Measurements from ENCODE around the gene ZRANB1.

- TF ChIP-seq, protein P1, sequence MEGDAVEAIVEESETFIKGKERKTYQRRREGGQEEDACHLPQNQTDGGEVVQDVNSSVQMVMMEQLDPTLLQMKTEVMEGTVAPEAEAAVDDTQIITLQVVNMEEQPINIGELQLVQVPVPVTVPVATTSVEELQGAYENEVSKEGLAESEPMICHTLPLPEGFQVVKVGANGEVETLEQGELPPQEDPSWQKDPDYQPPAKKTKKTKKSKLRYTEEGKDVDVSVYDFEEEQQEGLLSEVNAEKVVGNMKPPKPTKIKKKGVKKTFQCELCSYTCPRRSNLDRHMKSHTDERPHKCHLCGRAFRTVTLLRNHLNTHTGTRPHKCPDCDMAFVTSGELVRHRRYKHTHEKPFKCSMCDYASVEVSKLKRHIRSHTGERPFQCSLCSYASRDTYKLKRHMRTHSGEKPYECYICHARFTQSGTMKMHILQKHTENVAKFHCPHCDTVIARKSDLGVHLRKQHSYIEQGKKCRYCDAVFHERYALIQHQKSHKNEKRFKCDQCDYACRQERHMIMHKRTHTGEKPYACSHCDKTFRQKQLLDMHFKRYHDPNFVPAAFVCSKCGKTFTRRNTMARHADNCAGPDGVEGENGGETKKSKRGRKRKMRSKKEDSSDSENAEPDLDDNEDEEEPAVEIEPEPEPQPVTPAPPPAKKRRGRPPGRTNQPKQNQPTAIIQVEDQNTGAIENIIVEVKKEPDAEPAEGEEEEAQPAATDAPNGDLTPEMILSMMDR (IDR thresholded peaks at IDR 0.05) = no peak
- no peak for TF ChIP-seq POLR2A (IDR thresholded peaks at IDR 0.05)
Measured at GRCh38 chr10:124942317-124943169, 620 bp downstream of the ZRANB1 start.

Data from thyroid gland (tissue), 4 donors.